A549 (cell line): Measurements from ENCODE around the gene CSMD2. TPM values are rescaled to one million over a fixed set of nuclear protein-coding genes. Genes with fewer than 3 reads are reported as not detected.

ENCODE experiments used
- ATAC-seq, 2 experiments: fragments of 200-7000 bp in 1 of 2; fragments of >200 bp in 1 of 2; cut with Nextera tagmentation in 1 of 2; cut with Tn5 transposase in 1 of 2; 3 replicates each; pipeline versions ENCODE4 v1.8.0 to v1.9.1; 2018 to 2020; ENCODE audit warnings: mild to moderate bottlenecking in 1 of 2, moderate library complexity in 1 of 2
- CTCF ChIA-PET: fragments of 300-600 bp; sonication (Branson Sonifier 250); formaldehyde crosslinking; extraction: SDS; loops from one replicate; lab custom pipeline; 2021; ENCODE audit warnings: antibody characterized with exemption, inconsistent platforms; lab: Yijun Ruan, JAX
- POLR2A ChIA-PET: fragments of 350-600 bp; formaldehyde crosslinking; extraction: SDS; loops from one replicate; lab custom pipeline; 2021; ENCODE audit warnings: antibody characterized with exemption, inconsistent platforms; lab: Yijun Ruan, JAX
- DNase-seq, 2 experiments: peaks; one replicate each; pipeline versions ENCODE4 v3.0.0 to v3.0.0-alpha.2; 2011 to 2016; ENCODE audit warnings: low read depth in 1 of 2, low spot score in 1 of 2
- FAIRE-seq: peaks from 2 replicates; lab custom pipeline; 2011; peaks lifted over from hg19 to GRCh38; lab: Jason Lieb, UNC
- H3K27ac ChIP-seq, 2 experiments: fragments of >200 bp; sonication (Bioruptor Twin); formaldehyde crosslinking; 3 replicates each; pipeline ENCODE4 v1.5.1; 2016 to 2017
- H3K4me1 ChIP-seq: fragments of >200 bp; sonication (Bioruptor Twin); formaldehyde crosslinking; 3 replicates; pipeline ENCODE4 v1.6.1; 2016
- H3K4me2 ChIP-seq: fragments of >200 bp; sonication (Bioruptor Twin); formaldehyde crosslinking; 3 replicates; pipeline ENCODE4 v1.6.1; 2016
- H3K4me3 ChIP-seq: fragments of >200 bp; sonication (Bioruptor Twin); formaldehyde crosslinking; 3 replicates; pipeline ENCODE4 v1.5.1; 2016
- H3K9me3 ChIP-seq: fragments of >200 bp; sonication (Bioruptor Twin); formaldehyde crosslinking; 3 replicates; pipeline ENCODE4 v1.6.1; 2016
- BHLHE40 ChIP-seq: IDR thresholded peaks from 2 replicates; pipeline ENCODE4 v1.6.1; 2012; ENCODE audit warnings: low read depth, low read length, inconsistent platforms
- CBX2 ChIP-seq: fragments of 200-600 bp; sonication (generic); IDR thresholded peaks from 2 replicates; pipeline ENCODE4 v1.6.1; 2016; ENCODE audit warnings: low read depth, mild to moderate bottlenecking, borderline replicate concordance
- CBX8 ChIP-seq: fragments of 200-600 bp; sonication (generic); IDR thresholded peaks from 2 replicates; pipeline ENCODE4 v1.6.1; 2016
- CEBPB ChIP-seq, 2 experiments: fragments of >200 bp in 1 of 2; sonication (Bioruptor Twin) in 1 of 2; formaldehyde crosslinking in 1 of 2; IDR thresholded peaks; 2 replicates each; pipeline ENCODE4 v1.6.1; 2012 to 2016
- CHD4 ChIP-seq: fragments of 200-600 bp; sonication (generic); IDR thresholded peaks from 2 replicates; pipeline ENCODE4 v1.6.1; 2016; ENCODE audit warnings: antibody characterized with exemption, mild to moderate bottlenecking, borderline replicate concordance
- EHMT2 ChIP-seq: fragments of 200-600 bp; sonication (generic); IDR thresholded peaks from 2 replicates; pipeline ENCODE4 v1.6.1; 2016; ENCODE audit warnings: antibody characterized with exemption, low read depth, mild to moderate bottlenecking, moderate library complexity
- ESRRA ChIP-seq: fragments of 150-350 bp; IDR thresholded peaks from 2 replicates; pipeline ENCODE4 v1.6.1; 2014; ENCODE audit warnings: mild to moderate bottlenecking, low read length, borderline replicate concordance
- HOXB13 ChIP-seq: fragments of 250-450 bp; sonication (Bioruptor Pico); IDR thresholded peaks from 2 replicates; pipeline ENCODE4 v1.5.0; 2020; ENCODE audit warnings: low read depth, mild to moderate bottlenecking, moderate library complexity
- HOXB5 ChIP-seq: fragments of 250-450 bp; sonication (Bioruptor Pico); IDR thresholded peaks from 2 replicates; pipeline ENCODE4 v1.5.0; 2020; ENCODE audit warnings: mild to moderate bottlenecking, moderate library complexity
- JUN ChIP-seq, 2 experiments: fragments of >200 bp; sonication (Bioruptor Twin); formaldehyde crosslinking; IDR thresholded peaks; 2 replicates in 1 of 2; 3 replicates in 1 of 2; pipeline ENCODE4 v1.6.1; 2016 to 2017
- MAX ChIP-seq: IDR thresholded peaks from 2 replicates; pipeline ENCODE4 v1.6.1; 2012
- MYC ChIP-seq: IDR thresholded peaks from 2 replicates; pipeline ENCODE4 v1.6.1; 2012; ENCODE audit warnings: mild to moderate bottlenecking, inconsistent platforms, low read length, improper control_type of control experiment, borderline replicate concordance
- NPAS2 ChIP-seq: fragments of 250-450 bp; sonication (Bioruptor Pico); IDR thresholded peaks from 2 replicates; pipeline ENCODE4 v1.8.0; 2022; ENCODE audit warnings: mild to moderate bottlenecking, moderate library complexity, borderline replicate concordance
- PBX3 ChIP-seq: IDR thresholded peaks from 2 replicates; pipeline ENCODE4 v1.6.1; 2012
- PHF8 ChIP-seq: fragments of 200-600 bp; sonication (generic); IDR thresholded peaks from 2 replicates; pipeline ENCODE4 v1.6.1; 2016; ENCODE audit warnings: low read depth, mild to moderate bottlenecking, antibody characterized with exemption, moderate library complexity, borderline replicate concordance
- POLR2AphosphoS2 ChIP-seq: conservative IDR thresholded peaks from 2 replicates; pipeline ENCODE4 v1.6.1; 2012; ENCODE audit warnings: low read length, improper control_type of control experiment, inconsistent platforms
- RCOR1 ChIP-seq: fragments of 150-350 bp; IDR thresholded peaks from 2 replicates; pipeline ENCODE4 v1.6.1; 2014; ENCODE audit warnings: antibody characterized with exemption, low read length, low read depth
- SREBF2 ChIP-seq: fragments of 450-650 bp; IDR thresholded peaks from 2 replicates; pipeline ENCODE4 v1.6.1; 2014; ENCODE audit warnings: mild to moderate bottlenecking, moderate library complexity
- WGBS: methylation state at CpG from one replicate; pipeline ENCODE4 v1.1.6; 2017; ENCODE audit errors: missing lambda C conversion rate; 5-methylcytosine and 5-hydroxymethylcytosine counted together
- polyA plus RNA-seq, 4 experiments: library from polyadenylated mRNA; depleted of rRNA in 3 of 4; stranded (reverse); fragments of >200 nt; fragmentation: RNase III in 1 of 4; extraction: RNeasy Plus Mini Kit Qiagen cat#74134 plus additional on column Dnase treatment in 1 of 4; gene quantifications; 2 replicates in 3 of 4; 3 replicates in 1 of 4; pipeline ENCODE4 v1.2.3, GENCODE V29; 2011 to 2017
- TF ChIP-seq, protein P1 (sequence below): fragments of 250-450 bp; sonication (Bioruptor Pico); IDR thresholded peaks from 2 replicates; pipeline ENCODE4 v1.5.0; 2021; ENCODE audit warnings: mild to moderate bottlenecking, moderate library complexity, borderline replicate concordance
- TF ChIP-seq, protein P2 (sequence below): fragments of >200 bp; sonication (Bioruptor Twin); formaldehyde crosslinking; IDR thresholded peaks from 2 replicates; pipeline ENCODE4 v1.6.1; 2016
- TF ChIP-seq, protein P3 (sequence below): IDR thresholded peaks from 2 replicates; pipeline ENCODE4 v1.6.1; 2012; ENCODE audit warnings: low read depth, borderline replicate concordance
- TF ChIP-seq, protein P4 (sequence below): fragments of >200 bp; sonication (Bioruptor Twin); formaldehyde crosslinking; IDR thresholded peaks from 3 replicates; pipeline ENCODE4 v1.6.1; 2016

The CSMD2 gene
- polyA plus RNA-seq, 2 of the 4 experiments (the other 2 are of a cell fraction) = not detected

- no peaks in the 10 kb centered on the region for H3K4me1 ChIP-seq
- DNase-seq (no peak), FAIRE-seq (no peak), ATAC-seq (no peak)
- H3K4me2 ChIP-seq = no peak overlapping the region
- no peaks in the 10 kb centered on the region for H3K9me3 ChIP-seq
- no peak for TF ChIP-seq MAX
- TF ChIP-seq, protein P1, sequence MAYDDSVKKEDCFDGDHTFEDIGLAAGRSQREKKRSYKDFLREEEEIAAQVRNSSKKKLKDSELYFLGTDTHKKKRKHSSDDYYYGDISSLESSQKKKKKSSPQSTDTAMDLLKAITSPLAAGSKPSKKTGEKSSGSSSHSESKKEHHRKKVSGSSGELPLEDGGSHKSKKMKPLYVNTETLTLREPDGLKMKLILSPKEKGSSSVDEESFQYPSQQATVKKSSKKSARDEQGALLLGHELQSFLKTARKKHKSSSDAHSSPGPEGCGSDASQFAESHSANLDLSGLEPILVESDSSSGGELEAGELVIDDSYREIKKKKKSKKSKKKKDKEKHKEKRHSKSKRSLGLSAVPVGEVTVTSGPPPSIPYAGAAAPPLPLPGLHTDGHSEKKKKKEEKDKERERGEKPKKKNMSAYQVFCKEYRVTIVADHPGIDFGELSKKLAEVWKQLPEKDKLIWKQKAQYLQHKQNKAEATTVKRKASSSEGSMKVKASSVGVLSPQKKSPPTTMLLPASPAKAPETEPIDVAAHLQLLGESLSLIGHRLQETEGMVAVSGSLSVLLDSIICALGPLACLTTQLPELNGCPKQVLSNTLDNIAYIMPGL (CRISPR knock-in tag) = no peak
- POLR2A ChIA-PET = interaction anchor here (0.7 kb wide), 1 partner anchor 1351 kb away, joined by 4 read pairs; no protein-coding TSS in a partner anchor
- CTCF ChIA-PET = no interaction called here
- H3K4me3 ChIP-seq = no peak overlapping the region
- WGBS = 22% methylated on average over 3 of the region's 3 CpGs
- H3K27ac ChIP-seq = no peak overlapping the region
Observed at GRCh38 chr1:33507661-33508060, 657.4 kb downstream of the CSMD2 start.

- DNase-seq = no peak
- POLR2A ChIA-PET = no interaction called here
- no peak for TF ChIP-seq SREBF2
- TF ChIP-seq CBX2 = no peak
- TF ChIP-seq HOXB13 = no peak
- TF ChIP-seq, protein P2, sequence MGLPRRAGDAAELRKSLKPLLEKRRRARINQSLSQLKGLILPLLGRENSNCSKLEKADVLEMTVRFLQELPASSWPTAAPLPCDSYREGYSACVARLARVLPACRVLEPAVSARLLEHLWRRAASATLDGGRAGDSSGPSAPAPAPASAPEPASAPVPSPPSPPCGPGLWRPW = no peak
- TF ChIP-seq PBX3 = no peak
- TF ChIP-seq, protein P3, sequence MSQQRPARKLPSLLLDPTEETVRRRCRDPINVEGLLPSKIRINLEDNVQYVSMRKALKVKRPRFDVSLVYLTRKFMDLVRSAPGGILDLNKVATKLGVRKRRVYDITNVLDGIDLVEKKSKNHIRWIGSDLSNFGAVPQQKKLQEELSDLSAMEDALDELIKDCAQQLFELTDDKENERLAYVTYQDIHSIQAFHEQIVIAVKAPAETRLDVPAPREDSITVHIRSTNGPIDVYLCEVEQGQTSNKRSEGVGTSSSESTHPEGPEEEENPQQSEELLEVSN = no peak
- TF ChIP-seq, protein P4, sequence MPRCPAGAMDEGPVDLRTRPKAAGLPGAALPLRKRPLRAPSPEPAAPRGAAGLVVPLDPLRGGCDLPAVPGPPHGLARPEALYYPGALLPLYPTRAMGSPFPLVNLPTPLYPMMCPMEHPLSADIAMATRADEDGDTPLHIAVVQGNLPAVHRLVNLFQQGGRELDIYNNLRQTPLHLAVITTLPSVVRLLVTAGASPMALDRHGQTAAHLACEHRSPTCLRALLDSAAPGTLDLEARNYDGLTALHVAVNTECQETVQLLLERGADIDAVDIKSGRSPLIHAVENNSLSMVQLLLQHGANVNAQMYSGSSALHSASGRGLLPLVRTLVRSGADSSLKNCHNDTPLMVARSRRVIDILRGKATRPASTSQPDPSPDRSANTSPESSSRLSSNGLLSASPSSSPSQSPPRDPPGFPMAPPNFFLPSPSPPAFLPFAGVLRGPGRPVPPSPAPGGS = no peak
- TF ChIP-seq RCOR1 = no peak
- no peak for TF ChIP-seq JUN (IDR thresholded peaks at IDR 0.05)
- no peak for TF ChIP-seq EHMT2
- no peak for TF ChIP-seq CHD4
- TF ChIP-seq HOXB5 (CRISPR knock-in tag) = no peak
- no peak for TF ChIP-seq PHF8
- TF ChIP-seq CEBPB (IDR thresholded peaks at IDR 0.05) = no peak
- TF ChIP-seq ESRRA = no peak
- no peak for TF ChIP-seq MYC
- TF ChIP-seq CBX8 = no peak
- TF ChIP-seq NPAS2 (CRISPR knock-in tag) = no peak
- TF ChIP-seq POLR2AphosphoS2 = no peak
- TF ChIP-seq BHLHE40 = no peak
- TF ChIP-seq, all 56 proteins: peak for 0
- Histone ChIP-seq H3K27ac (no peak overlapping the region), H3K4me1 (no peaks in the 10 kb centered on the region), H3K9me3 (peaks cover 9% of the 10 kb centered on the region; the same call in 2 of the 3 replicates), H3K4me3 (no peak overlapping the region), H3K4me2 (no peak overlapping the region)
- FAIRE-seq (no peak), ATAC-seq (no peak)
- CTCF ChIA-PET = no interaction called here
- WGBS = 29% methylated on average over 1 of the region's 1 CpG
Observed at GRCh38 chr1:33503506-33503905, 661.5 kb downstream of the CSMD2 start.
